Measurements from ENCODE around the gene RPS15A. TPM values are rescaled to one million over a fixed set of nuclear protein-coding genes. Genes with fewer than 3 reads are reported as not detected.
A peak's percentile ranks its signal among the peaks of the same experiment; 100 is the strongest.

RPS15A gene
- 784 TPM for total RNA-seq (ENCODE audit: unreplicated experiment)
- long read RNA-seq, transcript RPS15A-201 (5 exons, 2,203 nt): minor isoform, 66 of 1,276 reads
- long read RNA-seq, transcript RPS15A-203 (5 exons, 525 nt): major isoform, 911 of 1,276 reads
- long read RNA-seq, partial matches to known transcripts: 277 of 1,276 reads
- long read RNA-seq, other reads (novel, unspliced or antisense): 15 of 1,276 reads

- H3K36me3 Mint-ChIP-seq (ENCODE audit: unreplicated experiment): peaks cover 16% of the 10 kb centered on the region
- H3K4me1 Mint-ChIP-seq (ENCODE audit: low read depth, unreplicated experiment): peaks cover 31% of the 10 kb centered on the region
- peak; percentile 90 for DNase-seq
Observed at GRCh38 chr16:18789850-18790706, at the start of gene RPS15A. RPS15A (minus strand) TSS chr16:18790334; CDS start chr16:18789113, 1,221 bp downstream.

DNA sequence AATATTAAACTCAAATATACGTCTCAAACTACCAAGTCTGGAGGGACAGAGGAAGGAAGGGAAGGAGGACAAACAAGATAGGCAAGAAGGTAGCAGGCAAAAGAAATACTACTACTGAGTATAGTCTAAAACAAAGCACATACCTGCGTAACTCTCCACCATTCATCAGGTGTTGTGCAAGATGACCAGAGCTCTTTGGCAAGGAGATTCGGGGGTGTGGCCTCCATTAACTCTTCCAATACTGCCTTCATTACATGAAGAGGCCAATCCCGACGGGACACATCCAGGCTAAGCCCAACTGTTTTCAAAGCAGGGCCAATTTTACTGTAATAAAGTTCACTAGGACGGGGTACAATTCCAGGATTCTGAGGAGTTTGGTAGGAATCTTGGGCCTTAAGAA is 49.4 kb upstream of the RPS15A start:
- peaks cover 4% of the 10 kb centered on the region for H3K36me3 Mint-ChIP-seq (ENCODE audit: unreplicated experiment)
- H3K27me3 Mint-ChIP-seq (ENCODE audit: unreplicated experiment): no peaks in the 10 kb centered on the region
- TF ChIP-seq, protein P1, sequence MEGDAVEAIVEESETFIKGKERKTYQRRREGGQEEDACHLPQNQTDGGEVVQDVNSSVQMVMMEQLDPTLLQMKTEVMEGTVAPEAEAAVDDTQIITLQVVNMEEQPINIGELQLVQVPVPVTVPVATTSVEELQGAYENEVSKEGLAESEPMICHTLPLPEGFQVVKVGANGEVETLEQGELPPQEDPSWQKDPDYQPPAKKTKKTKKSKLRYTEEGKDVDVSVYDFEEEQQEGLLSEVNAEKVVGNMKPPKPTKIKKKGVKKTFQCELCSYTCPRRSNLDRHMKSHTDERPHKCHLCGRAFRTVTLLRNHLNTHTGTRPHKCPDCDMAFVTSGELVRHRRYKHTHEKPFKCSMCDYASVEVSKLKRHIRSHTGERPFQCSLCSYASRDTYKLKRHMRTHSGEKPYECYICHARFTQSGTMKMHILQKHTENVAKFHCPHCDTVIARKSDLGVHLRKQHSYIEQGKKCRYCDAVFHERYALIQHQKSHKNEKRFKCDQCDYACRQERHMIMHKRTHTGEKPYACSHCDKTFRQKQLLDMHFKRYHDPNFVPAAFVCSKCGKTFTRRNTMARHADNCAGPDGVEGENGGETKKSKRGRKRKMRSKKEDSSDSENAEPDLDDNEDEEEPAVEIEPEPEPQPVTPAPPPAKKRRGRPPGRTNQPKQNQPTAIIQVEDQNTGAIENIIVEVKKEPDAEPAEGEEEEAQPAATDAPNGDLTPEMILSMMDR (IDR thresholded peaks at IDR 0.05; ENCODE audit: partially characterized antibody, unreplicated experiment): no peak
- no peaks in the 10 kb centered on the region for H3K4me1 Mint-ChIP-seq (ENCODE audit: low read depth, unreplicated experiment)
- no peak overlapping the region for H3K4me3 Mint-ChIP-seq (ENCODE audit: unreplicated experiment)
- H3K27ac Mint-ChIP-seq (ENCODE audit: unreplicated experiment): no peak overlapping the region
- no peaks in the 10 kb centered on the region for H3K9me3 Mint-ChIP-seq (ENCODE audit: unreplicated experiment)
- DNase-seq: no peak

More at GRCh38 chr16:18789850-18790706, at the start of gene RPS15A:
- H3K4me3 Mint-ChIP-seq (ENCODE audit: unreplicated experiment): peak within 1 kb of the TSS; percentile 95
- peaks cover 10% of the 10 kb centered on the region for H3K9me3 Mint-ChIP-seq (ENCODE audit: unreplicated experiment)
- no peaks in the 10 kb centered on the region for H3K27me3 Mint-ChIP-seq (ENCODE audit: unreplicated experiment)
- TF ChIP-seq, protein P1 (IDR thresholded peaks at IDR 0.05; ENCODE audit: partially characterized antibody, unreplicated experiment): no peak
- peak within 1 kb of the TSS; percentile 89 for H3K27ac Mint-ChIP-seq (ENCODE audit: unreplicated experiment)

GRCh38 chr16:18836702-18837101 is 46.6 kb upstream of the RPS15A start:
- TF ChIP-seq, protein P1 (IDR thresholded peaks at IDR 0.05; ENCODE audit: partially characterized antibody, unreplicated experiment): no peak
- no peak for DNase-seq
- H3K9me3 Mint-ChIP-seq (ENCODE audit: unreplicated experiment): no peaks in the 10 kb centered on the region
- H3K36me3 Mint-ChIP-seq (ENCODE audit: unreplicated experiment): peaks cover 4% of the 10 kb centered on the region
- H3K4me3 Mint-ChIP-seq (ENCODE audit: unreplicated experiment): no peak overlapping the region
- no peaks in the 10 kb centered on the region for H3K27me3 Mint-ChIP-seq (ENCODE audit: unreplicated experiment)
- H3K4me1 Mint-ChIP-seq (ENCODE audit: low read depth, unreplicated experiment): no peaks in the 10 kb centered on the region
- H3K27ac Mint-ChIP-seq (ENCODE audit: unreplicated experiment): peak overlapping the region; percentile 64

DNA sequence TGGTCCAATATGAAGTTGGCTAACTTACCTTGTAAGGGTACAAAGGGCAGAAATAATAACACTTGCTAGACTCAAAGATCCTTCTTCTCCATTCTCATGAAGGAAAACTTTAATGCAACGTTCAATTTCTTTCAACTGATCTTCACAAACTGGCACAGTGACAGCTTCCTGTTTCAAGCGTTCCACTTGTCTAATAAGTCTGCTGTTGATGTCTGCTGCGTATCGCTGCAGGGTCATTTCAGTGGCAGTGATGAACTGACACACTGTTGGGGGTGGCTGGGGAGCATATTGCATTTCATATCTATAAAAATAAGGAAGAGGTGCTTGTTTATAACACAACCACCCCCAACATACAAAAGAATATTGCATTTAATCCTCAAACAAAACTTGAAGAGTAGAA is 44.7 kb upstream of the RPS15A start:
- Mint-ChIP-seq H3K4me1 (ENCODE audit: low read depth, unreplicated experiment) (no peaks in the 10 kb centered on the region), H3K27ac (ENCODE audit: unreplicated experiment) (no peak overlapping the region), H3K36me3 (ENCODE audit: unreplicated experiment) (peaks cover 4% of the 10 kb centered on the region), H3K27me3 (ENCODE audit: unreplicated experiment) (no peaks in the 10 kb centered on the region), H3K9me3 (ENCODE audit: unreplicated experiment) (no peaks in the 10 kb centered on the region), H3K4me3 (ENCODE audit: unreplicated experiment) (no peak overlapping the region)
- DNase-seq: no peak
- TF ChIP-seq, protein P1 (IDR thresholded peaks at IDR 0.05; ENCODE audit: partially characterized antibody, unreplicated experiment): no peak

Data from glutamatergic neuron (in vitro differentiated cells).